ENCODE results near the gene GNG10. TPM values are rescaled to one million over a fixed set of nuclear protein-coding genes. Genes with fewer than 3 reads are reported as not detected.

Gene GNG10
- total and polyA plus RNA-seq, 2 of the 4 experiments (the other 2 are of a cell fraction), result 48.8 to 72.7 TPM

DNA sequence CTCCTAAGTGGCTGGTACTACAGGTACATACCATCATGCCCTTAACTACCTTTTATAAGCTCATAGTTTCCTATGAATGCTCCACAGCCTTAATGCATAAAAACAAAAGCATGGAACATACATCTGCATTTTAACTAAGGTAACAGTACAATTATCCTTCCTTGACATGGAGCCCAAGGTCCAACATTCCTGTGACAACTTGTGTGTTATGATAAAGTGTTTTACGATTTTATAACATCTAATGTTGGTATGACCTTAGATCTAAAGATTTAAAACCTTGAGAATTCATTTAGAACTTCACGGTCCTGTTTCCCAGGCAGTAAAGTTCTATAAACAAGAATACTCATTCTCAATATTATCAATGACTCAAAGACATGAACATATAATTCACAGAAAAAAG is 43.1 kb downstream of the GNG10 start:
- intact Hi-C loops (cut with micrococcal nuclease), result no loop called here
- Histone ChIP-seq H3K14ac (replicated peaks; ENCODE audit: low read depth, low read length) (no peak overlapping the region), H2BK20ac (ENCODE audit: low read depth, low read length) (no peak overlapping the region), H2BK15ac (ENCODE audit: low read depth, low read length) (no peak overlapping the region), H3K9me1 (ENCODE audit: insufficient read depth, low read length) (no peaks in the 10 kb centered on the region), H4K20me1 (ENCODE audit: insufficient read depth, low read length) (no peaks in the 10 kb centered on the region), H4K91ac (ENCODE audit: insufficient read depth, low read depth, low read length) (no peak overlapping the region), H3K4me1 (ENCODE audit: control insufficient read depth, insufficient read depth, low read length) (no peaks in the 10 kb centered on the region), H3K9ac (ENCODE audit: low read depth, low read length) (no peak overlapping the region), H3K18ac (ENCODE audit: low read depth, low read length) (no peak overlapping the region), H3K27me3 (ENCODE audit: control insufficient read depth, insufficient read depth, low read length) (no peaks in the 10 kb centered on the region), H2AK9ac (replicated peaks; ENCODE audit: low read depth, low read length, poor library complexity) (no peak overlapping the region), H4K5ac (ENCODE audit: low read depth, low read length) (no peak overlapping the region), H3K56ac (ENCODE audit: extremely low read depth, insufficient read depth, low read length) (no peak overlapping the region), H3K79me1 (ENCODE audit: low read depth in 1 of 2, low read length in 2 of 2) (0 out of 4 replicates have a peak, but pooled peaks cover 0 to 3% of the 10 kb centered on the region in 2 experiments), H2BK5ac (ENCODE audit: low read depth, low read length, poor library complexity, severe bottlenecking) (no peak overlapping the region), H3K27ac (ENCODE audit: insufficient read depth, low read length) (no peak overlapping the region), H3K36me3 (ENCODE audit: control insufficient read depth, insufficient read depth, low read length) (no peaks in the 10 kb centered on the region), H3K4me3 (ENCODE audit: insufficient read depth, low read depth, low read length) (no peak overlapping the region), H3K23ac (ENCODE audit: low read depth, low read length) (no peak overlapping the region), H3K9me3 (ENCODE audit: control insufficient read depth, insufficient read depth, low read length) (no peaks in the 10 kb centered on the region), H3K4ac (ENCODE audit: low read depth, low read length) (no peak overlapping the region), H3K4me2 (ENCODE audit: low read depth, low read length) (no peak overlapping the region), H4K8ac (ENCODE audit: low read depth in 2 of 2, low read length in 2 of 2) (no peak overlapping the region), H2BK120ac (ENCODE audit: low read depth, low read length) (no peak overlapping the region), H2AK5ac (ENCODE audit: low read depth, low read length) (no peak overlapping the region), H2AFZ (replicated peaks; ENCODE audit: low read length, poor library complexity) (no peak overlapping the region)
- in situ Hi-C loops (cut with MboI; ENCODE audit: low sequenced_read_pairs), result no loop called here
- no CpG with 5 or more reads among the region's 2 CpGs for WGBS, 2 experiments (ENCODE audit: extremely low coverage in 2 of 2, insufficient read length in 1 of 2)
- no peak for TF ChIP-seq RAD21 (IDR thresholded peaks at IDR 0.05; ENCODE audit: low read length)
- dilution Hi-C loops (cut with HindIII; ENCODE audit: low sequenced_read_pairs, unreplicated experiment), result no loop called here
- no peak for DNase-seq
- no peak for ATAC-seq (ENCODE audit: low read depth)
- ChIA-PET POLR2A (ENCODE audit: unreplicated experiment) (interaction anchor here (0.7 kb wide), 1 partner anchor 675 kb away, joined by 5 read pairs; no protein-coding TSS in a partner anchor), CTCF (no interaction called here)
- no TSS peak for BruUV-seq (replicated peaks)

Data from IMR-90 (cell line).